GM12872 (cell line): ENCODE measurements around the gene MYLK.
A peak's percentile ranks its signal among the peaks of the same experiment; 100 is the strongest.

ENCODE experiments used
- TF ChIP-seq, protein P1 (sequence below): IDR thresholded peaks from 3 replicates; pipeline ENCODE4 v1.5.1; 2011; ENCODE audit warnings: low read depth, mild to moderate bottlenecking, low read length, moderate library complexity; ENCODE audit not compliant: insufficient read depth

The MYLK gene

DNA sequence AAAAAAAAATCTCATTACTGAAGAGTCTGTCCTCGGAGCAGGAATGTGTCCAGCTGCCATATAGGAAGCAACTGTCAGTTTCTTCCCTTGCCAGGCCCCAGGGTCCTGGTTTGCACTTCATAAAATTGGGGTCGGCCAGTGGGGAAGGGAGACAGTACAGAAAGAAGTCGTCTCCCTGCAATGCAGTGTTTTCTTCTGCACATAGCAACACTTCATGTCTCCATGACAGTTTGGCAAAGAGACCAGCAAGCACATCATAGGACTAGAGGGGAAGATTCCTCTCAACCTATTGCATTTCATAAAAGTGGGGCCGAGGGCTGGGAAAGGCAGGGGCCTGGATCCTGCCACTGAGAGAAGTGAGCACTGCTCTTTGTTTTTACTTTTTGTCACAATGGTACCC, 161.1 kb downstream of the MYLK start:
- TF ChIP-seq, protein P1, sequence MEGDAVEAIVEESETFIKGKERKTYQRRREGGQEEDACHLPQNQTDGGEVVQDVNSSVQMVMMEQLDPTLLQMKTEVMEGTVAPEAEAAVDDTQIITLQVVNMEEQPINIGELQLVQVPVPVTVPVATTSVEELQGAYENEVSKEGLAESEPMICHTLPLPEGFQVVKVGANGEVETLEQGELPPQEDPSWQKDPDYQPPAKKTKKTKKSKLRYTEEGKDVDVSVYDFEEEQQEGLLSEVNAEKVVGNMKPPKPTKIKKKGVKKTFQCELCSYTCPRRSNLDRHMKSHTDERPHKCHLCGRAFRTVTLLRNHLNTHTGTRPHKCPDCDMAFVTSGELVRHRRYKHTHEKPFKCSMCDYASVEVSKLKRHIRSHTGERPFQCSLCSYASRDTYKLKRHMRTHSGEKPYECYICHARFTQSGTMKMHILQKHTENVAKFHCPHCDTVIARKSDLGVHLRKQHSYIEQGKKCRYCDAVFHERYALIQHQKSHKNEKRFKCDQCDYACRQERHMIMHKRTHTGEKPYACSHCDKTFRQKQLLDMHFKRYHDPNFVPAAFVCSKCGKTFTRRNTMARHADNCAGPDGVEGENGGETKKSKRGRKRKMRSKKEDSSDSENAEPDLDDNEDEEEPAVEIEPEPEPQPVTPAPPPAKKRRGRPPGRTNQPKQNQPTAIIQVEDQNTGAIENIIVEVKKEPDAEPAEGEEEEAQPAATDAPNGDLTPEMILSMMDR: no peak

DNA sequence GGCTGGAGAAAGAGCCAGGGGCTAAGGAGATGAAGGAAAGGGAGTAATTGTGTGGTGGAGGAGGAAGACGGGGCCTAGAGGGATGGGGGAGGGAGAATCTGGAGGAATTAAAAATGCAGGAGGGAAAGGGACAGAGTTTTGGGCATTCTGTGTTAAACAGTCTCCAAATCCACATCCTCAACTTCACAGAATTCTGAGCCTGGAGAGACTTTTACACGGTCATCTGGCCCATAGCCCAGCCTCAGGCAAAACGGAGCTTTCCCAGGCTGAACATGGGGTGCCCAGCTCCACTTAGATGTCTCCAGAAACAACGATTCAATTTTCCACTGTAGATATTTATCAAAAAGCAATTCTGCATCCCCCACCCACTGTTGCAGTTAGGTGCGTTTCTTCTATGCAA, 161.7 kb downstream of the MYLK start:
- TF ChIP-seq, protein P1: no peak

DNA sequence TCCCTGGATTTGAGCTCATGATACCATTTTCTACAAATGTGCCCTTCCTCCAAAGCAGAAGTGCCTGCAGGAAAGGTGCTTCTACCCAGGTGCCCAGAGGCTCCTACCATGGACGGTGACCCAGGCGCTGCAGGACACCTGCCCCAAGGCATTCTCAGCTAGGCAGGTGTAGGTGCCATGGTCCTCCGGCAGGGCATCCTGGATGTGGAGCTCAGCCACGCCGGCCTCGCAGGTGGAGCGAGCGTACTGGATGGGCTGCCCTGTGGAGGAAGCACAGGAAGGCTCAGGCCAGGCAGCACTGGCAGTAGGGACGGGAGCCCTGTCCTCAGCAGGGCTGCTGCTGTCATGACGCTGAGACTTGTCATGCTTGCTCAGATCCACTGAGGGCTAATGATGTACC, 162.1 kb downstream of the MYLK start:
- TF ChIP-seq, protein P1: no peak

DNA sequence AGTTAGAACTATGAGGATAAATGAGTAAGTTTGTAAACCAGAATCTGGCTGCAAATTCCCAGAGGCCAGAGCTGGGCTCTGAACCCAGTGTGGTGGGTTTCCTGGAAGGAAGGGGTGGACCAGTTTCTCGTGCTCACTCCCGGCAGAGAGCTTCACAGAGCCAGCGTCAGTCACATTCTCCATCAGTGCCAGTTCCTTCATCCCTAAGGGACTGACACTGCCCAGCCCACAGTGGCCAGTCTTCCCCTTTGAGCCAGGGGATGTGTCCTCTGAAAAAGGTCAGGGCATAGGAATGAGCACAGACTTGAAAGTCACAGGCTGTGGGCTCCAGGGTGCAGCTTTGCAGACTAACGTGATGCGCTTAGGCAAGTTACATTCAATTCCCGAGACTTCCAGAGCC, 163.5 kb downstream of the MYLK start:
- TF ChIP-seq, protein P1: no peak

DNA sequence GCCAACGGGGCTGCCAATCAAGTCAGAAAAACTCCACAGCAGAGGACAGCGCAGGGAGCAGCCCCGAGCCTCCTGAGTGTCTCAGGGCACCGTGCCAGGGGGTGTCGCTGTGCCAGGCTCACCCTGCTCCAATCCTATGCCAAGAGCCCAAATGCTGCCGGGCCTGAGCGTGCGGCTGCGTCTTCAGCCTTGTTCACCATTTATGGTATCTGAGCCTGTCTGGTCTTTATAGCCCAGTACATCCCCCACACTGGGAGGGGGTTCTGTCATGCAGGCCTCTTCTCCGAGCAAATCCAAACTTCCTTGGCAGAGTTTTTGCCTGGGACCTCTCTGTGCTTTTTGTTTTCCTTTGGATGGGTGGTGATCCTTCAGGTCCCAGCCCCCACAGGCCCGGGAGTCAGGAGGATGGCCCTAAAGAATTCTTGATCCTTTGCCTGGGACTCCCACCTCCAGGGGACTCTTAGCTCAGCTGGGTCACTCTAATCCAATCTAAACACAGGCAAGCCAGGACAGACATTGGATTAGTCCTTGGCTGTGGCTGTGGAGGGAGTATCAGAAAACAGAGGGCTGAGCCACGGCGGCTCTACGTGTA, 164.2 kb downstream of the MYLK start:
- TF ChIP-seq, protein P1: no peak

DNA sequence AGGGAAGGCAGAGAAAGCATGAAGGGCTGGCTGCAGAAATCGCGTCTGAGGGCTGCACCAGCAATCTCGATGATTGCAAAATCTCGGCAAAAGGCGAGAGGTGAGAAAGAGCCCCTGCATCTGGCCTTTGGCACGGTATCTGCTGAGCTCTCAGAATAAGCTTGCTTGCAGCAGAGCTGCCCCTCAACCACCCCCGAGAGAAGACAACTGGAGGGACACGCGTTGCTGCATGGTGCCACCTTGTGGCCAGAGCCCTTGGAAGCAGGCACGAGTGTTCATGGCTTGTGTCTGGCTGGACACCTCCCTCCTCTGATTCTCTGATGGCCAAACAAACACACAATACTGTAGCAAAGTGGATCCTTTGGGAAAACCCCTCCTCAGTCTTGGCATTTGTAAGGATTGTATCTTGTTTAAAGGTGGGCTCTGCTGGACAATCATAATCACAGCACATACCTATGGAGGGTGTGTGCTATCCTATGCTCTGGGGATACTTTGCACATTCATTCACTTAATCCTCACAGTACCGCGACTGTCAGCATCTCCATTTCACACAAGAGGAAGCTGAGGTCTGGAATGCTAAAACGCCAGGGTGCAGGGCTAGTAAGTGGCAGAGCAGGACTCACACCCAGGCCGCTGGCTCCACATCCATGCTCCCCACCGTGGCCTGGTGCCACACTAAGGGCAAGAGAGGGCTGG, 164.9 kb downstream of the MYLK start:
- TF ChIP-seq, protein P1: peak; percentile 84

DNA sequence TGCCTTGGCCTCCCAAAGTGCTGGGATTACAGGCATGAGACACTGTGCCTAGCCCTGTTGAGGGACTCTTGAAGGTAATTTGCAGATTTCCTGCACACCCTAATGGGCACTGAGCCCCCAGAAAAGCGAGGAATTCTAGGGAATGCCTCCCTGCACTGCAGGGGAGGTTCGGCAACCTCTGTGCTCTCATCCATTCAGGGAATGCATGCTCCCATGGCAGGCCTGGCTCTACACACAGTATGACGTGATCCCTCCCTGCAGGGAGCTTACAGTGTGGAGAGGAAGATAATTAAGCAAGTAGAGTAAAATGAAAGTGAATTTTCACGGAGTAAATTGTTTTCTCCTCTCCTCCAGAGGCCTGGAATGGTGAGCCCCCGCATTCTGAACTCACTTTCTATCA, 166.0 kb downstream of the MYLK start:
- TF ChIP-seq, protein P1: no peak

DNA sequence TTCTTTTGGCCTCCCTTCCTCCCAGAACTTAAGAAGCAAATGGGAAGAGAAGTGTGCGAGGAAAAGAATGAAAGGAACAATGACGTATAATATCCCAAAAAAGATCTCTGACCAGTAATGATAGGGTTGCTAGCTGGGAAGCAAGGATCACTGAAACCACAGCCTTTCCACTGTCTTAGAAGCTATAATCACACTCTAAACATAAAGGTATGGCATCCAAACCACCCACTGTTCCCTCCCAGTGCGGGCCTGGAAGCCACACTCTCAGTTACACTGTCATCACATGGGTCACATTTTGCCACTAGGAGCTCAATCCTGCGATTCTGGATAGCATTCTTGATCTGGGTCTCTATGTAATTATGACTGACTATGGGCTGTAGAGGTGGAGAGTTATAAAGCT, 167.7 kb downstream of the MYLK start:
- TF ChIP-seq, protein P1: no peak
